NB4 (cell line): Measurements from ENCODE around the gene FERMT1.

Experiments used
- MYC ChIP-seq: IDR thresholded peaks from 2 replicates; pipeline ENCODE4 v1.6.1; 2011; ENCODE audit warnings: low read depth, low read length
- POLR2A ChIP-seq: IDR thresholded peaks from 2 replicates; pipeline ENCODE4 v1.6.1; 2011; ENCODE audit warnings: mild to moderate bottlenecking; ENCODE audit not compliant: insufficient read length; ENCODE audit errors: extremely low read depth
- TF ChIP-seq, protein P1 (sequence below): IDR thresholded peaks from 2 replicates; pipeline ENCODE4 v1.6.1; 2011; ENCODE audit warnings: low read depth, low read length
- TF ChIP-seq, protein P2 (sequence below): IDR thresholded peaks from one replicate; pipeline ENCODE4 v1.5.1; 2012; ENCODE audit warnings: low read depth, low read length

- TF ChIP-seq, protein P1, sequence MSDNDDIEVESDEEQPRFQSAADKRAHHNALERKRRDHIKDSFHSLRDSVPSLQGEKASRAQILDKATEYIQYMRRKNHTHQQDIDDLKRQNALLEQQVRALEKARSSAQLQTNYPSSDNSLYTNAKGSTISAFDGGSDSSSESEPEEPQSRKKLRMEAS: no peak
- TF ChIP-seq, protein P2, sequence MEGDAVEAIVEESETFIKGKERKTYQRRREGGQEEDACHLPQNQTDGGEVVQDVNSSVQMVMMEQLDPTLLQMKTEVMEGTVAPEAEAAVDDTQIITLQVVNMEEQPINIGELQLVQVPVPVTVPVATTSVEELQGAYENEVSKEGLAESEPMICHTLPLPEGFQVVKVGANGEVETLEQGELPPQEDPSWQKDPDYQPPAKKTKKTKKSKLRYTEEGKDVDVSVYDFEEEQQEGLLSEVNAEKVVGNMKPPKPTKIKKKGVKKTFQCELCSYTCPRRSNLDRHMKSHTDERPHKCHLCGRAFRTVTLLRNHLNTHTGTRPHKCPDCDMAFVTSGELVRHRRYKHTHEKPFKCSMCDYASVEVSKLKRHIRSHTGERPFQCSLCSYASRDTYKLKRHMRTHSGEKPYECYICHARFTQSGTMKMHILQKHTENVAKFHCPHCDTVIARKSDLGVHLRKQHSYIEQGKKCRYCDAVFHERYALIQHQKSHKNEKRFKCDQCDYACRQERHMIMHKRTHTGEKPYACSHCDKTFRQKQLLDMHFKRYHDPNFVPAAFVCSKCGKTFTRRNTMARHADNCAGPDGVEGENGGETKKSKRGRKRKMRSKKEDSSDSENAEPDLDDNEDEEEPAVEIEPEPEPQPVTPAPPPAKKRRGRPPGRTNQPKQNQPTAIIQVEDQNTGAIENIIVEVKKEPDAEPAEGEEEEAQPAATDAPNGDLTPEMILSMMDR: no peak
- TF ChIP-seq POLR2A (no peak), MYC (no peak)
These were observed 64.0 kb downstream of the FERMT1 start for GRCh38 chr20:6058684-6059295.
